HG03064 (cell line): ENCODE measurements around the gene HOXA9.

Experiments used
- ATAC-seq: cut with Tn5 transposase; IDR thresholded peaks from one replicate; pipeline ENCODE4 v1.9.1; 2021; ENCODE audit warnings: low read depth; ENCODE audit not compliant: unreplicated experiment

The HOXA9 gene

GRCh38 chr7:27145165-27145913 is 20.0 kb downstream of the HOXA9 start:
- no peak for ATAC-seq

DNA sequence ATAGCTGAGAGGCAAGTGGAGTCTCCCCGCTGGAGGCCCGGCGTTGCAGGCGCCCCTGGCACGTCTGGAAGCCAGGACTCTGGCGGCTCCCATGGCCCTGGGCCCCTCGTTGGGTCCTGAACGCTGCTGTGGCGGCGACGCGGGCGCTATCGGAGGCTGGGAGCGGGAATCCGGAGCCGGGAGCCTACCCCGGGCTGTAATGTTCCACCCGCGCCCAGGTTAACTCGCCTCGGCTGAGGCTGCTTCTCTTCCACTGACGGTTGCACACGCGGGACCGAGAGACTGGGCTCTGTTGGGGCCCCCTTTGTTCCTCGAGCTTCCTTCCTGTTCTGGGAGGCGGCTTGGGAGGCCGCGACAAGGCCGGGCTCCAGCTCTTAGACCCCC is 20.6 kb downstream of the HOXA9 start:
- ATAC-seq, result no peak

DNA sequence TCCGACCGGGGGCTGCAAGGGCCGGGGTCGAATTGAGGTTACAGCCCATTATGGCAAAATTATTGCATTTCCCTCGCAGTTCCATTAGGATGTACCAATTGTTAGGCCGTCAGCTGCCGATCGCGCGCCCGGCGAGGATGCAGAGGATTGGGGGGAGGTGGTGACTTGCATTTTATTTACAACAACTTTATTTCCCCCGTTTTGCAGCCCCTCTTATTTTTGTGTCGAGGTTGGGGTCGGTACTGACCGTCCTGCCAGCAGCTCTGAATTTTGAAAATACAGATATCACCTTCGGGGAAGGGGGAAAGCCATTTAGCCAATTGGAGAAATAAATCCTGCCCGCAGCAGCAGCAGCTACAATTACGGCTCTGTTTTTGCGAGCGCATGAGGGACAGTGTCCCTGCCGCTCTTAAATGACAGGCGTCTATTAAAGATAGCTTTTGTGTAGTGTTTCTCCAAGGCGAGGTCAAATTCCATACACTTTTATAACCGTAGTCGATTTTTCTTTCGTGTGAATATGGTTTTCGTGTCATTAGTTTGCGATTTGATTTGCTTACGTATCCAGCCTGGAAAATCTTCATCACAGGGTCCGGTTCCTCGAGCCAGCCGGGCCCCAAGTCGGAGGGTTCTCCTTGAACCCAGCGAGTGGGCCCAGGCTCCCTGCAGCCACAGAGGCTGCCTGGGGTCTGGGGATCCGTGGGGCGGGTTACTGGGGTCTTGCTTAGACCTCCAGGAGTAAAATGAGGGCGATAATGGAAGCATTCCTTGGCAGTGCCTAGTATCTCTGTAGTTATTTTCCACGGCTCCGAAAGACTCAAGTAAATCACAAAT is 21.2 kb downstream of the HOXA9 start:
- no peak for ATAC-seq

- ATAC-seq, result no peak
These were observed 22.1 kb downstream of the HOXA9 start, which contains the start of gene HOXA5 for GRCh38 chr7:27143023-27143949. Gene HOXA5 (minus strand): TSS chr7:27143681. CDS start chr7:27143607, 74 bp downstream.

DNA sequence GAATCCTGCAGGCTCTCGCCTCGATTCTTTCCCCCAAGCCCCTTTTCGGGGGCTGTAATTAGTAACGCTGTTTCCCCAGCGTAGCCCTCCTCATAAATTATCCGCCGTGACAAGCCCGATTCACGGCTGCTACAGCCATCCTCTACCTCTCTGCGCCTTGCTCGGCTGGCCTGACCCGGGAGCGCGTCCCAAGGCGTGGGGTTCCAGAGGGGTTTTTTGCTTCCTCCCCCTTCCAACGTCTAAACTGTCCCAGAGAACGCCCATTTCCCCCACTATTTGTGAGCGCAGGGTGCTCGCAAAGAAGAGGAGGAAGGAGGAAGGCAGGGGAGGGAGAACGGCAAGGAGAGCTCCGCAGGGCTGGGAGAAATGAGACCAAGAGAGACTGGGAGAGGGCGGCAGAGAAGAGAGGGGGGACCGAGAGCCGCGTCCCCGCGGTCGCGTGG is 22.7 kb downstream of the HOXA9 start:
- no peak for ATAC-seq

DNA sequence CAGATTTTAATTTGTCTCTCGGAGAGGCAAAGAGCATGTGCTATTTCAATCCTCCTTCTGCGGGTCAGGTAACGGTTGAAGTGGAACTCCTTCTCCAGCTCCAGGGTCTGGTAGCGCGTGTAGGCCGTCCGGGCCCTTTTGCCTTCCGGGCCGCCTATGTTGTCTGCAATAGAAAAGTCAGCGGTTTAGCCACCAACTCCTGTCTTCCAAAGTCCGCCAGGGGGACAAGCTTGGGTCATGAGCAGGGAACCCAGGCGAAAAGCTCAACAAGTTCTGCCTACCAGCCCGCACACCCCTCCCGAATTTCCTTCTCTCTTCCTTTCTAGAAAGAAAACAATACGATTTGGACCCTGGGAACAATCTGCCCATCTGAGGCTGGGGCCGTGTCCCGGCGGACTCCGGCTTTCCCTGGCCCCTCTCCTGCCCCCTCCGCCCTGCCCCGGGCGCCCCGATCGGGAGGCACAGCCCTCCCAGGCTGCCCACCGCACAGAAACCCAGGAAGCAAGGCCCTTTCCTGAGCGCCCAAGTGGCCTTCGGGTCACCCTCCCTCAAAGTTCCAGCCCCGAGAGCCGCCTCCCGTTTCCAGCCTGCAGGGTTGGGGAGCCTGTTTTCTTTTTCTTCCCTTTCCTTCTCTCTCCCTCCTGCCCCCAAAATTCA is 23.3 kb downstream of the HOXA9 start:
- ATAC-seq, result no peak

- no peak for ATAC-seq
These were observed 24.0 kb downstream of the HOXA9 start for GRCh38 chr7:27141137-27141922.

- ATAC-seq, result no peak
These were observed 25.0 kb downstream of the HOXA9 start for GRCh38 chr7:27140126-27140857.

DNA sequence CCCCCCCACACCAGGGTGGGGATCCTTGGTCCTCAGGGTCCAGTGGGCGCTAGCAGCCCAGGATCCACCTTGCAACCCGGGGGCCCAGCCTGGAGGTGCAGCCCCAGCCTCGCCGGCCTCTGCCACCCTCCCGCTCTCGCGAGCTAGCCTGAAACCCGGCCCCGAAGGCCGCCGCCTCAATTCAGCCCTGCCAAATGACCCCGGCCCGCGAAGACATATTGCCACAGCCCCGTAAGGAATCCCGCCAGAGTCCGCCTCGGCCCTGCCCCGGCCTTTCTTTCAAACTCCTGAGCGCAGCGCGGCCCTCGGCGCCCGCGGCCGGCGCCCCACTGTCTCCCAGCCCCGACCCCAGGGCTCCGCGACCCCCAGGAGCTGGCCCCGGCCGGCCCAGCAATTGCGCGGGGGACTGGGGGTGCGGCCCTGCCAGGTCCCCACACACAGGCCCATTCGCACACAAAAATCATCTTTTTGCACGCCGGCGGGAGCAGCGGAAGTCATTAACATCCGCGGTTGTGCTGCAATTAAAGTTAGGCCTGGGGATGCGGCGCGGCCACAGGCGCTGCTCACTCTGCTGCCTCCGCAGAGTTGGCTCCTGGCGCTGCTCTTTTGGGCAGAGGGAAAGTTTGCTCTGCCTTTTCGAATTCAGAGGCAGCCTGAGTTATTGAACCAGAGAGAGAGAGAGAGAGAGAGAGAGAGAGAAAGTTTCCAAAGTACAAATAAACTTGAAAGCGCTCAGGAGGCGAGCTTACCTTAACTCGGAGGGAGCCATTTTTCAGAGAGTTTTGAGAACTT is 25.8 kb downstream of the HOXA9 start:
- ATAC-seq, result no peak

GRCh38 chr7:27138985-27139333 is 26.4 kb downstream of the HOXA9 start:
- no peak for ATAC-seq

- no peak for ATAC-seq
These were observed 26.9 kb downstream of the HOXA9 start for GRCh38 chr7:27138472-27138871.

- ATAC-seq, result no peak
These were observed 27.6 kb downstream of the HOXA9 start for GRCh38 chr7:27137640-27138315.

DNA sequence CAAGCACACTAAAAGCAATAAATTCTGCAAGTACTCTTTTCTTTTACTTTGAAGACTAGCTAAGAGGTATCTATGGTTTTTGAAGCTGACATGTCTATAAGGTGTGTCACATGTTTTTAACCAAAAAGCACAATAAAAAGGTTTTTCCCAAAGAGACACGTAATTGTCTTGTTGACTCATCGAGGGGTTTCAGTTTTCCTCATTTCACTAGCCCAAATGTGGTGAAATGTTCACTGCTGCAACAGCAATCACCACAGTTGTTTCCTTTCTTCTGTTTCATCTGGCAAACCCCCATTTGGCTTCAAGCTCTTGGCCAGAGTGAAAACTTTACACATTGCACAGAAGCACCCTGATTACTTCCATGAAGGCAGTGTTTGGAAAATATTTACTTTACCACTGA is 30.9 kb downstream of the HOXA9 start:
- no peak for ATAC-seq

GRCh38 chr7:27133409-27134231 is 31.7 kb downstream of the HOXA9 start:
- ATAC-seq, result no peak

DNA sequence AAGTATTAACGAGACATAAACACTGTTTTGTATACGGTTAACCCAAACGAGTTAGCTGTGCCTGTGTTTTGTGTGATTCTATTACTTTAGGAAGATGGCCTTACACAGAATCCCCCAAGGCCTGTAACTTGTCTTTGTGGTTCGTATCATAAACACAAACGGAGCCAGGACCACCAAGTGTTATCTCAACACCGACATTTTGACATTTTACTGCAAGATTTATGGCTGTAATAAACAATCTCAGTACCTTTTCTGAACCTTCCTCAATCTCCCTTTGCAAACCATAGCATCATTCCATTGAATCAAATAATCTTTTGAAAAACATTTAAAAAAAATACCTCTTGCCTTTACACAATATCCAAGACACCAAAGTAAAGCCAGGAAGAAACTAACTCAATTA is 32.4 kb downstream of the HOXA9 start:
- ATAC-seq, result no peak

DNA sequence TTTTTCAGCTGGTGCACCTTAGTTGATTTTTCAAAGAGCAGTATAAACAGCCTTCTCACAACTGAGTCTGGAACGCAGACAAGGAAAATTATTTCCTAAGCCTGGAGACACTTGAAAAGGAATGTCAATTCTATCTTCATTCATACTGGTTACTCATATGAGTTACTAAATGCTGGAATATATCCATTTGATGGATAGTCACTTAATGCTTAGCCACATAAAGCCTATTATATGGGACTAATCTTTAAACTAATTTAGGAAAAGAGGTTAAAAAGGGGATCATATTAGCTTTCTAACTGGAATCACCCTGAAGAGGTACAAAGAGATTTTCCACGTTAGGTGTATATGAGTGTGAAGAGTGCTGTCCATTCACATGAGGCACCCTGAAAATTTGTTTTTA is 33.1 kb downstream of the HOXA9 start:
- ATAC-seq, result no peak

DNA sequence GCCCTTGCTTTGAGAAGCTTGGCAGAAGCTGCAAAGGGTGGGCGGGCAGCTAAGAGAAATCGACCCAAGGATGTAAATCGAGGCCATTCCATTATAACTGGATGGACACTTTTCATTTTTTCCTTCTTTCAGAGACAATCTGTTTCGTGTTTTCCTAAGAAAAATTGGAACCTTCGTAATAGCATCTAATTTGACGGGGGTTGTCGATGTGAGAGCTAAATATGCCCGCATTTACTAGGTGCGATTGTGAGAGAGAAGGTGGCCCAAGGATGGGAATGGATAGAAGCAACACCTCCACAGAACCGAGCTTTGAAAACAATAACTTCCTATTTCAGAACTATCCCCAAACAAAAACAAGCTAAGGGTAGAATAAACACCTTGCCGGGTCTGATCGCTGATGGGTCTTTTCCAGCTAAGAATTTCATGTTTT is 33.9 kb downstream of the HOXA9 start:
- no peak for ATAC-seq
